Prostate gland (tissue), 2 donors: ENCODE measurements around the gene CCDC148.

Source experiments
- CTCF ChIP-seq, 4 experiments: fragments of 200-600 bp in 2 of 4; fragments of 450-650 bp in 2 of 4; sonication (generic) in 2 of 4; IDR thresholded peaks; 1 replicate in 3 of 4; 2 replicates in 1 of 4; pipeline ENCODE4 v1.5.1; 2016 to 2019; ENCODE audit warnings: antibody characterized with exemption in 4 of 4, mild to moderate bottlenecking in 2 of 4, moderate library complexity in 2 of 4
- POLR2A ChIP-seq: fragments of 450-650 bp; IDR thresholded peaks from one replicate; pipeline ENCODE4 v1.6.1; 2016; ENCODE audit warnings: antibody characterized with exemption, mild to moderate bottlenecking

DNA sequence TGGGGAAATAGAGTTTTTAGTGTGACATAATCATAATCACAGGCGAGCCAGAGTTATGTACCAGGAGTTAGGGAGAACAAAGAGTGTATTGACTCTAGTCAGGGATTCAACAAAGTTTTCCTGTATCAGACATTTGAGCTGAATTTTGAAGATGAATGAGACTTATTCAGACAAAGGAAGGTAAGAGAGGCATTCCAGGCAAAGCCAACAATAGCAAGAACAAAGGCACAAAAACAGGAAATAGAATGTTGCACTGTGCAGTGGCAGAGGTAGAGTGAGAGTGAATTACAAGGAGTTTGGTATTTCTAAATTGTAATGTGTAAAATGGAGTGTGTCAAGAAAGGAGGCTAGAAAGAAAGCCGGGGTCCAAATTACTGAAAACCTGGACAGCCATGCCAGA lies 156.2 kb downstream of the CCDC148 start:
- TF ChIP-seq POLR2A (no peak), CTCF (IDR thresholded peaks at IDR 0.05) (no peak)
